Tibial artery (tissue), 4 donors: ENCODE results near the gene ARIH1.

ENCODE experiments used
- DNase-seq, 2 donors: peaks; one replicate each; pipeline ENCODE4 v3.0.0-alpha.2; 2019
- H3K27ac ChIP-seq, 2 donors: fragments of 200-600 bp; sonication (generic) in 1 of 2; 1 replicate in 1 of 2; 2 replicates in 1 of 2; pipeline ENCODE4 v1.5.1; 2018 to 2019; ENCODE audit warnings: mild to moderate bottlenecking in 1 of 2
- H3K27me3 ChIP-seq, 2 donors: fragments of 200-600 bp; sonication (generic) in 1 of 2; one replicate each; pipeline versions ENCODE4 v1.5.1 to v1.6.0; 2016 to 2019
- H3K36me3 ChIP-seq, 3 donors: fragments of 200-600 bp; sonication (generic) in 2 of 3; one replicate each; pipeline ENCODE4 v1.5.1; 2016 to 2019; ENCODE audit warnings: mild to moderate bottlenecking in 2 of 3
- H3K4me1 ChIP-seq, 4 donors: fragments of 200-600 bp; sonication (generic) in 2 of 4; 1 replicate in 3 of 4; 2 replicates in 1 of 4; pipeline ENCODE4 v1.5.1; 2016 to 2019
- H3K4me3 ChIP-seq, 2 donors: fragments of 200-600 bp; sonication (generic) in 1 of 2; 1 replicate in 1 of 2; 2 replicates in 1 of 2; pipeline ENCODE4 v1.5.1; 2018 to 2019; ENCODE audit warnings: mild to moderate bottlenecking in 2 of 2
- H3K9me3 ChIP-seq, 3 donors: fragments of 200-600 bp; sonication (generic) in 1 of 3; one replicate each; pipeline ENCODE4 v1.5.1; 2016 to 2019
- CTCF ChIP-seq, 2 experiments: fragments of 200-600 bp in 1 of 2; fragments of 450-650 bp in 1 of 2; IDR thresholded peaks; one replicate each; pipeline ENCODE4 v1.5.1; 2017 to 2019; ENCODE audit warnings: antibody characterized with exemption in 2 of 2, mild to moderate bottlenecking in 1 of 2, moderate library complexity in 1 of 2
- intact Hi-C: fragments of 100-400 bp; cut with DNase I; formaldehyde crosslinking; loops from one replicate; pipeline ENCODE4 v1.15.0; 2023; ENCODE audit warnings: low total_unique reads

Gene ARIH1

GRCh38 chr15:72450805-72451204, 23.3 kb upstream of the ARIH1 start:
- DNase-seq = no peak
- intact Hi-C loops = no loop called here
- no peak for TF ChIP-seq CTCF (IDR thresholded peaks at IDR 0.05)
- Histone ChIP-seq H3K27me3 (no peaks in the 10 kb centered on the region), H3K4me1 (no peaks in the 10 kb centered on the region), H3K4me3 (no peak overlapping the region), H3K9me3 (no peaks in the 10 kb centered on the region), H3K36me3 (no peaks in the 10 kb centered on the region), H3K27ac (no peak overlapping the region)

GRCh38 chr15:72451224-72451623, 22.9 kb upstream of the ARIH1 start:
- Histone ChIP-seq H3K9me3 (no peaks in the 10 kb centered on the region), H3K27ac (no peak overlapping the region), H3K27me3 (no peaks in the 10 kb centered on the region), H3K4me1 (no peaks in the 10 kb centered on the region), H3K36me3 (no peaks in the 10 kb centered on the region), H3K4me3 (no peak overlapping the region)
- intact Hi-C loops = no loop called here
- no peak for DNase-seq
- no peak for TF ChIP-seq CTCF (IDR thresholded peaks at IDR 0.05)

- no peak for DNase-seq
- intact Hi-C loops = no loop called here
- H3K9me3 ChIP-seq = no peaks in the 10 kb centered on the region
- no peaks in the 10 kb centered on the region for H3K4me1 ChIP-seq
- H3K4me3 ChIP-seq = no peak overlapping the region
- no peak overlapping the region for H3K27ac ChIP-seq
- no peaks in the 10 kb centered on the region for H3K36me3 ChIP-seq
- no peaks in the 10 kb centered on the region for H3K27me3 ChIP-seq
- no peak for TF ChIP-seq CTCF (IDR thresholded peaks at IDR 0.05)
Measured at GRCh38 chr15:72456684-72457083, 17.4 kb upstream of the ARIH1 start.

GRCh38 chr15:72460402-72460801, 13.7 kb upstream of the ARIH1 start:
- Histone ChIP-seq H3K4me3 (no peak overlapping the region), H3K27me3 (no peaks in the 10 kb centered on the region), H3K36me3 (no peaks in the 10 kb centered on the region), H3K9me3 (no peaks in the 10 kb centered on the region), H3K27ac (no peak overlapping the region), H3K4me1 (no peaks in the 10 kb centered on the region)
- intact Hi-C loops = no loop called here
- TF ChIP-seq CTCF (IDR thresholded peaks at IDR 0.05) = no peak
- no peak for DNase-seq

GRCh38 chr15:72463702-72464101, 10.4 kb upstream of the ARIH1 start:
- H3K9me3 ChIP-seq = no peaks in the 10 kb centered on the region
- DNase-seq = no peak
- H3K27ac ChIP-seq = no peak overlapping the region
- no peaks in the 10 kb centered on the region for H3K27me3 ChIP-seq
- TF ChIP-seq CTCF (IDR thresholded peaks at IDR 0.05) = no peak
- intact Hi-C loops = no loop called here
- H3K36me3 ChIP-seq = no peaks in the 10 kb centered on the region
- no peak overlapping the region for H3K4me3 ChIP-seq
- H3K4me1 ChIP-seq = no peaks in the 10 kb centered on the region

- Histone ChIP-seq H3K27me3 (no peaks in the 10 kb centered on the region), H3K9me3 (no peaks in the 10 kb centered on the region), H3K36me3 (no peaks in the 10 kb centered on the region), H3K4me3 (no peak overlapping the region), H3K27ac (no peak overlapping the region), H3K4me1 (no peaks in the 10 kb centered on the region)
- intact Hi-C loops = no loop called here
- no peak for DNase-seq
- no peak for TF ChIP-seq CTCF (IDR thresholded peaks at IDR 0.05)
Measured at GRCh38 chr15:72464251-72464650, 9.9 kb upstream of the ARIH1 start.
